Retinal pigment epithelial cell (primary cell): ENCODE data around the gene ATOX1.

Experiments used
- DNase-seq: peaks from one replicate; pipeline ENCODE4 v3.0.0-alpha.2; 2010; ENCODE audit warnings: low read depth
- H3K4me3 ChIP-seq: 2 replicates; pipeline ENCODE4 v1.5.1; 2011; ENCODE audit warnings: mild to moderate bottlenecking, low read length, control low read depth, moderate library complexity
- CTCF ChIP-seq: conservative IDR thresholded peaks from 2 replicates; pipeline ENCODE4 v1.5.1; 2011; ENCODE audit warnings: low read depth, low read length, control low read depth, inconsistent platforms

The ATOX1 gene

GRCh38 chr5:151720215-151720614 lies 38.2 kb downstream of the ATOX1 start:
- H3K4me3 ChIP-seq: no peak overlapping the region
- no peak for DNase-seq
- no peak for TF ChIP-seq CTCF

GRCh38 chr5:151719228-151720000 lies 39.0 kb downstream of the ATOX1 start:
- no peak for DNase-seq
- peak; percentile 60 for TF ChIP-seq CTCF
- H3K4me3 ChIP-seq: no peak overlapping the region

- no peak overlapping the region for H3K4me3 ChIP-seq
- DNase-seq: no peak
- no peak for TF ChIP-seq CTCF
These were observed 39.8 kb downstream of the ATOX1 start for GRCh38 chr5:151718646-151719045.

- H3K4me3 ChIP-seq: no peak overlapping the region
- no peak for DNase-seq
- no peak for TF ChIP-seq CTCF
These were observed 40.3 kb downstream of the ATOX1 start for GRCh38 chr5:151718153-151718552.

GRCh38 chr5:151717416-151717815 lies 41.0 kb downstream of the ATOX1 start:
- no peak for DNase-seq
- H3K4me3 ChIP-seq: no peak overlapping the region
- TF ChIP-seq CTCF: no peak

GRCh38 chr5:151709109-151709735 lies 49.2 kb downstream of the ATOX1 start:
- H3K4me3 ChIP-seq: no peak overlapping the region
- TF ChIP-seq CTCF: no peak
- DNase-seq: no peak

GRCh38 chr5:151708126-151708525 lies 50.3 kb downstream of the ATOX1 start:
- no peak for TF ChIP-seq CTCF
- no peak overlapping the region for H3K4me3 ChIP-seq
- DNase-seq: no peak
